SK-N-SH (cell line): ENCODE results near the gene EPB41L4A.

Experiments used
- FOXM1 ChIP-seq: IDR thresholded peaks from 2 replicates; pipeline ENCODE4 v1.4.0; 2012; ENCODE audit warnings: low read depth, mild to moderate bottlenecking
- MEF2A ChIP-seq: IDR thresholded peaks from 2 replicates; pipeline ENCODE4 v1.4.0; 2012; ENCODE audit warnings: low read depth, borderline replicate concordance
- RCOR1 ChIP-seq: fragments of 150-350 bp; IDR thresholded peaks from 2 replicates; pipeline ENCODE4 v1.6.1; 2017; ENCODE audit warnings: antibody characterized with exemption, low read length
- TF ChIP-seq, protein P1 (sequence below): fragments of 200-600 bp; sonication (generic); IDR thresholded peaks from 2 replicates; pipeline ENCODE4 v1.6.1; 2017; ENCODE audit warnings: antibody characterized with exemption, mild to moderate bottlenecking, moderate library complexity

DNA sequence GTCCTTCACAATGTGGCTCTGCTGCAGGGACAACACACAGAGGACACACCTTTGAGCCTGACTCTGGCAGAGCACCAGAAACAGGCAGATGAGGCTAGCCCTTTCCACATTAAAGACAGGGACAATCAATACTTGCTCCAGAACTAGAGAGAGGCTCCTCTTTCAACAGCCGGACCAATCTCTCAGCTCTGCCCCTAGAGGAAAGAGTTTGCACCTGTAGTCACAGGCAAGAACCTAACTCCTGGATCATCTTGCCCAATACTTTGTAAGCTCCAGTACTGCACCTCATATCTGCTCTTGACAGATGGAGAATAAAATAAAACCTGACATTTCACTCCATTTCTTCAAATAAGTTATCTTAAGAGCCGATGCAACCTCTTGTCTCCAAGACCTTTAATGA lies 52.1 kb downstream of the EPB41L4A start:
- no peak for TF ChIP-seq RCOR1
- TF ChIP-seq, protein P1, sequence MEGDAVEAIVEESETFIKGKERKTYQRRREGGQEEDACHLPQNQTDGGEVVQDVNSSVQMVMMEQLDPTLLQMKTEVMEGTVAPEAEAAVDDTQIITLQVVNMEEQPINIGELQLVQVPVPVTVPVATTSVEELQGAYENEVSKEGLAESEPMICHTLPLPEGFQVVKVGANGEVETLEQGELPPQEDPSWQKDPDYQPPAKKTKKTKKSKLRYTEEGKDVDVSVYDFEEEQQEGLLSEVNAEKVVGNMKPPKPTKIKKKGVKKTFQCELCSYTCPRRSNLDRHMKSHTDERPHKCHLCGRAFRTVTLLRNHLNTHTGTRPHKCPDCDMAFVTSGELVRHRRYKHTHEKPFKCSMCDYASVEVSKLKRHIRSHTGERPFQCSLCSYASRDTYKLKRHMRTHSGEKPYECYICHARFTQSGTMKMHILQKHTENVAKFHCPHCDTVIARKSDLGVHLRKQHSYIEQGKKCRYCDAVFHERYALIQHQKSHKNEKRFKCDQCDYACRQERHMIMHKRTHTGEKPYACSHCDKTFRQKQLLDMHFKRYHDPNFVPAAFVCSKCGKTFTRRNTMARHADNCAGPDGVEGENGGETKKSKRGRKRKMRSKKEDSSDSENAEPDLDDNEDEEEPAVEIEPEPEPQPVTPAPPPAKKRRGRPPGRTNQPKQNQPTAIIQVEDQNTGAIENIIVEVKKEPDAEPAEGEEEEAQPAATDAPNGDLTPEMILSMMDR = peak; percentile 20; the same call in 1 of the 2 replicates
- no peak for TF ChIP-seq MEF2A
- TF ChIP-seq FOXM1 = no peak
